HG02970 (cell line): Measurements from ENCODE around the gene OAS3.
"Not testable (repeated sequence)": the region's sequence is repeated elsewhere in the genome, so short reads cannot be mapped to it uniquely, and the experiment has no call there.

Source experiments
- ATAC-seq: cut with Tn5 transposase; IDR thresholded peaks from one replicate; pipeline ENCODE4 v1.9.1; 2021; ENCODE audit warnings: mild to moderate bottlenecking, moderate library complexity, moderate number of reproducible peaks; ENCODE audit not compliant: unreplicated experiment, low FRiP score

The OAS3 gene

DNA sequence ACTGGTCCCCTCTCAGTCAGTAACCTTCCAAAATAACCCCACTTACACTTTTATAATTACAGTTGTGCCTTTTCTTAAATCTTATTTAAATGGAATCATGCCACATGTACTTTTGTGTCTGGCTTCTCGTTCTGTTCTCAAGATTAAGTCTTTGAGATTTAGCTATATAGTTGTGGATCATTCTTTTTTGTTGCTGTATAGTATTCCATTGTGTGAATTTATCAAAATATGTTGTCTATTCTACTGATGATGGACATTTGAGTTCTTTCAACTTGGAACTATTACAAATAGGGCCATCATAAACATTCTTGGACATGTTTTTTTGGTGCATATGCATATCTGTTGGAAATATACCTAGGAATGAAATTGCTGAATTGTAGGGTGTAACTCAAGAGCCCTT, 9.0 kb downstream of the OAS3 start:
- no peak for ATAC-seq

DNA sequence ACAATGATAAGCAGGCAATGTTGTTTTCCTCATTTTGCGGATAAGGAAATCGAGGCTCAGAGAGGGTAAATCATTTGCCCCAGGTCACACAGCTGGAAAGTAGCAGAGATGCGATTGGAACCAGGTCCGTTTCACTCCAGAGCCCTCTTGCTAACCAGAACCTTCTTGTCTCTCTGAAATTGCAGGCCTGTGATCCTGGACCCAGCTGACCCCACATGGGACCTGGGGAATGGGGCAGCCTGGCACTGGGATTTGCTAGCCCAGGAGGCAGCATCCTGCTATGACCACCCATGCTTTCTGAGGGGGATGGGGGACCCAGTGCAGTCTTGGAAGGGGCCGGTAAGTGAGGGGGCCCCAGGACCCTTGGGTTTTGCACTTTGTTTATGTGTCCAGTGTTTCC, 9.5 kb downstream of the OAS3 start:
- ATAC-seq, result no peak

DNA sequence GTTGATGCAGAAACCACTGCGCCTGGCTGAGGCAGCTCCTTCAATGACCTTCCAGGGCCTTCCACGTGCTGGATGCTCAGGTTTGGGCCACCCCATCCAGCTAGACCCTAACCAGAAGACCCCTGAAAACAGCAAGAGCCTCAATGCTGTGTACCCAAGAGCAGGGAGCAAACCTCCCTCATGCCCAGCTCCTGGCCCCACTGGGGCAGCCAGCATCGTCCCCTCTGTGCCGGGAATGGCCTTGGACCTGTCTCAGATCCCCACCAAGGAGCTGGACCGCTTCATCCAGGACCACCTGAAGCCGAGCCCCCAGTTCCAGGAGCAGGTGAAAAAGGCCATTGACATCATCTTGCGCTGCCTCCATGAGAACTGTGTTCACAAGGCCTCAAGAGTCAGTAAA, 10.5 kb downstream of the OAS3 start:
- no peak for ATAC-seq

DNA sequence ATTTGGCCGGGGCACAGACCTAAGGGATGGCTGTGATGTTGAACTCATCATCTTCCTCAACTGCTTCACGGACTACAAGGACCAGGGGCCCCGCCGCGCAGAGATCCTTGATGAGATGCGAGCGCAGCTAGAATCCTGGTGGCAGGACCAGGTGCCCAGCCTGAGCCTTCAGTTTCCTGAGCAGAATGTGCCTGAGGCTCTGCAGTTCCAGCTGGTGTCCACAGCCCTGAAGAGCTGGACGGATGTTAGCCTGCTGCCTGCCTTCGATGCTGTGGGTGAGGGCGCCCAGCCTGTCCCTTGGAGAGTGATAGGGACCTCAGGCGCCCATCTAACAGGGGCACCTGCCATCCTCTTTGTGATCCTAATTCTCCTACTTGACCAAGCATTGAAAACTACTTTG, 12.4 kb downstream of the OAS3 start:
- ATAC-seq, result no peak

DNA sequence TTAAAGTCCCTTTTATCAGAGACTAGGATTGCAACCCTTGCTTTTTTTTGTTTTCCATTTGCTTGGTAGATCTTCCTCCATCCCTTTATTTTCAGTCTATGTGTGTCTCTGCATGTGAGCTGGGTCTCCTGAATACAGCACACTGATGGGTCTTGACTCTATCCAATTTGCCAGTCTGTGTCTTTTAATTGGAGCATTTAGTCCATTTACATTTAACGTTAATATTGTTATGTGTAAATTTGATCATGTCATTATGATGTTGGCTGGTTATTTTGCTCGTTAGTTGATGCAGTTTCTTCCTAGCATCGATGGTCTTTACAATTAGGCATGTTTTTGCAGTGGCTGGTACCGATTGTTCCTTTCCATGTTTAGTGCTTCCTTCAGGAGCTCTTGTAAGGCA, 18.9 kb downstream of the OAS3 start:
- not testable (repeated sequence) for ATAC-seq

DNA sequence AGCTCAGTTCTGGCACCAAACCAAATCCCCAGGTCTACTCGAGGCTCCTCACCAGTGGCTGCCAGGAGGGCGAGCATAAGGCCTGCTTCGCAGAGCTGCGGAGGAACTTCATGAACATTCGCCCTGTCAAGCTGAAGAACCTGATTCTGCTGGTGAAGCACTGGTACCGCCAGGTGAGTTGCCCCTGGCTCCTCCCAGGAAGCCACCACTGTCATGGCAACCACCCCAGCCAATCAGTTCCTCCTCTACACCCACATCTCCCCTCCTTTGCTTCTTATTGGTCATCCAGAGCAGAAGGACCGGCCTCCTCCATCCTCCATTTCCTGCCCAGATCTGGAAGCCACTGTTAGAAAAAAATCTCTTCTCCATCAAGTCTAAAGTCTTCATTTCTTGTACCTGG, 22.8 kb downstream of the OAS3 start:
- no peak for ATAC-seq

DNA sequence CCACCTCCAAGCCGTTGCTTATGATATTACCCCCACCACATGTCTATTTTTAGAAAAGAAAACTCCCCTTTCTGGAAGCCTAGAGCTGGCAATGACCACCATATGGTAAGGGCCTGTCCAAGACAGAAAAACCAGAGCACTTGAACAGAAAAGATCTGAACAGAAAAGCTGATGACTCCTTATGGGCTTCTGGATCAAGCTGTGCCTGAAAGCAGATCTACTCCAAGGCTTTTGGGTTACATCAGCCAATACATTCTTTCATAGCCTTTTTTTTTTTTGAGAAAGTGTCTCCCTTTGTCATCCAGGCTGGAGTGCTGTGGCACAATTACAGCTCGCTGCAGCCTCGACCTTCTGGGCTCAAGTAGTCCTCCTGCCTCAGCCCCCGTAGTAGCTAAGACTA, 23.3 kb downstream of the OAS3 start:
- ATAC-seq, result no peak

DNA sequence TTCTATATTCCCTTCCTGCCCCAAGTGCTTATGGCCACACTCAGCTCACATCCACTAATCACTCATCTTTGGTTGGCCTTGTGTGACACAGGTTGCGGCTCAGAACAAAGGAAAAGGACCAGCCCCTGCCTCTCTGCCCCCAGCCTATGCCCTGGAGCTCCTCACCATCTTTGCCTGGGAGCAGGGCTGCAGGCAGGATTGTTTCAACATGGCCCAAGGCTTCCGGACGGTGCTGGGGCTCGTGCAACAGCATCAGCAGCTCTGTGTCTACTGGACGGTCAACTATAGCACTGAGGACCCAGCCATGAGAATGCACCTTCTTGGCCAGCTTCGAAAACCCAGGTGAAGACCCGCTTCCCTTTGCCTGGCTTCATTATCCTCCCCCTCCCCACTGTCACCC, 24.3 kb downstream of the OAS3 start:
- no peak for ATAC-seq

DNA sequence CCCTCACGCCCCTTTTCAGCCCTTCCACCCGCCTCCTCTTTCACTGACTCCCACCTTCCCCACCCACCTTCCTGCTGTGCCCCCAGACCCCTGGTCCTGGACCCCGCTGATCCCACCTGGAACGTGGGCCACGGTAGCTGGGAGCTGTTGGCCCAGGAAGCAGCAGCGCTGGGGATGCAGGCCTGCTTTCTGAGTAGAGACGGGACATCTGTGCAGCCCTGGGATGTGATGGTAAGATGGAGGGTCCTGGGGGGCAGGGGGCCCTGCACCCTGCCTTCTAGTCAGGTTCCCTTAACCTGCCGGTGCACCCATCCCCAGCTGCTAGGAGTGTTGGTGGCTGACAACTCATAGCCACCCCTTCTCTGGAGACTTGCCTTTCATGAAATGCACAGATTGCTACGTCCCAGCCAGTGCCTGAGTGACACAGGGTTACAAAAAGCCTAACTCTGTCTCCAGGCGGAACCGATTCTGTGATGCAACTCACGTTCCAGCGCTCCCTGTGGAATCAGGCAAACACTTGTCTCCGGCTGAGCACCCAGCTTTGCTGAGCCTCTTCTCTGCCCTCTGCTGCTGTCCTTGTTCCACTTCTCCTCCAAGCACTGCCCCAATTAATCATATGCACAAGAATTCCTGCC, 25.1 kb downstream of the OAS3 start:
- no peak for ATAC-seq

DNA sequence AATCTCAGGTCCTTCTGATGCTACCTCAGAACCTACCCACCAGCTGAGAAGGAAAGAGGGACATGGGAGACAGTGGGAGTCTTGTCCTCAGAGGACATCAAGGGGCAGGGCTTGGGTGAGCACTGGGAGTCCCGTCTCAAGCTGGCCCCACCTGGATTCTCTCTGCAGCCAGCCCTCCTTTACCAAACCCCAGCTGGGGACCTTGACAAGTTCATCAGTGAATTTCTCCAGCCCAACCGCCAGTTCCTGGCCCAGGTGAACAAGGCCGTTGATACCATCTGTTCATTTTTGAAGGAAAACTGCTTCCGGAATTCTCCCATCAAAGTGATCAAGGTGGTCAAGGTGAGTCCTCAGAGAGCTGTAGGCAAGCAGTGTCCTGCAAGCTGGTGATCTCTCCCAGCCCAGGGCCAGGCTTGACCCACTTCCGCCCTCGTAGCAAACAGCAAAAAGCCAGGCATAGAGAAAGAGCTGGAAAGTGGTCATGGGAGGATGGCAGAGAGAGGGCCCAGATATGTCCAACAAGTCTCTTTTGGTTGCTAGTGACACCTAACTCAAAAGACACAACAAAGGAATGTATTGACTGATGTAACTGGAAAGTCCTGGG, 25.9 kb downstream of the OAS3 start:
- no peak for ATAC-seq

DNA sequence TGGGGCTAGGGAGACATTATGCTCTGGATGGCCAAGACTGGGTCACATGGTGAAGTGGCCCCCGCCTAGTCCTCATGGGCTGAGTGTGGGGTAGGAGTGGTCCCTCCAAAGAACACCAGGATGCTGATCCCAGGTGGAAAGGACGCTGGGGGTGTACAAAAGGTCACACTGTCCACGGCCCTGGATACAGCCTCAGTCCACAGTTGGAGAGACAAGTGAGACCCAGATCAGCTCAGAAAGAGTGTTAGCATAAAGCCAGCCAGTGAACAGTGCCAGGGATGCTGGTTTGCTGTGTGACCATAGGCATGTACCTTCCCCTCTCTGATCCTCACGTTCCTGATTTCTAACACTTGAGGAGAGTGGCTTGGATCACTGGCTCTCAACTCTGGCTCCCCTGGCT, 26.6 kb downstream of the OAS3 start:
- no peak for ATAC-seq

DNA sequence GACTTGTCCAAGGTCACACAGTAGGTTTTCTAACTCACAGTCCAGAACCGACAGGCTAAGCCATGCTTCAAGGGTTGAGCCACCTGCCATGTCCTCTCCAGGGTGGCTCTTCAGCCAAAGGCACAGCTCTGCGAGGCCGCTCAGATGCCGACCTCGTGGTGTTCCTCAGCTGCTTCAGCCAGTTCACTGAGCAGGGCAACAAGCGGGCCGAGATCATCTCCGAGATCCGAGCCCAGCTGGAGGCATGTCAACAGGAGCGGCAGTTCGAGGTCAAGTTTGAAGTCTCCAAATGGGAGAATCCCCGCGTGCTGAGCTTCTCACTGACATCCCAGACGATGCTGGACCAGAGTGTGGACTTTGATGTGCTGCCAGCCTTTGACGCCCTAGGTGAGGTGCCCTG, 27.4 kb downstream of the OAS3 start:
- ATAC-seq, result no peak

DNA sequence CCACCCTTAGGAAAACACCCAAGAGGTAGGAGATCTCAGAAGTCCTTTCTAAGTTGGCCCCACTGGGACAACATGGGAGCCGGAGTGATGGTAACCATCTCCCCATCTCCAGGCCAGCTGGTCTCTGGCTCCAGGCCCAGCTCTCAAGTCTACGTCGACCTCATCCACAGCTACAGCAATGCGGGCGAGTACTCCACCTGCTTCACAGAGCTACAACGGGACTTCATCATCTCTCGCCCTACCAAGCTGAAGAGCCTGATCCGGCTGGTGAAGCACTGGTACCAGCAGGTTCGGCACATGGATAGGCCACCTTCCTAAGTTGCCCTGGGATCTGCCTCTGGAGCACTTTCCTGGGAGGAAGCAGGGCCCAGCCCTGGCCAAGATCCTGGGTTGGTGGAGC, 29.0 kb downstream of the OAS3 start:
- no peak for ATAC-seq

DNA sequence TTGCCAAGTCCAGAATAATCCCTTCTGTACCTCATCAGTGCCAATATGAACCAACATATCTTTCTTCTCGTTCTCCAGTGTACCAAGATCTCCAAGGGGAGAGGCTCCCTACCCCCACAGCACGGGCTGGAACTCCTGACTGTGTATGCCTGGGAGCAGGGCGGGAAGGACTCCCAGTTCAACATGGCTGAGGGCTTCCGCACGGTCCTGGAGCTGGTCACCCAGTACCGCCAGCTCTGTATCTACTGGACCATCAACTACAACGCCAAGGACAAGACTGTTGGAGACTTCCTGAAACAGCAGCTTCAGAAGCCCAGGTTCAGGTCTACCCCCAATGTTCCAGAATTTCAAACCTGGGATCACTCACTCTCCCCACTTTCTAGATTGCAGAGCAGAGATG, 29.6 kb downstream of the OAS3 start:
- ATAC-seq, result no peak

DNA sequence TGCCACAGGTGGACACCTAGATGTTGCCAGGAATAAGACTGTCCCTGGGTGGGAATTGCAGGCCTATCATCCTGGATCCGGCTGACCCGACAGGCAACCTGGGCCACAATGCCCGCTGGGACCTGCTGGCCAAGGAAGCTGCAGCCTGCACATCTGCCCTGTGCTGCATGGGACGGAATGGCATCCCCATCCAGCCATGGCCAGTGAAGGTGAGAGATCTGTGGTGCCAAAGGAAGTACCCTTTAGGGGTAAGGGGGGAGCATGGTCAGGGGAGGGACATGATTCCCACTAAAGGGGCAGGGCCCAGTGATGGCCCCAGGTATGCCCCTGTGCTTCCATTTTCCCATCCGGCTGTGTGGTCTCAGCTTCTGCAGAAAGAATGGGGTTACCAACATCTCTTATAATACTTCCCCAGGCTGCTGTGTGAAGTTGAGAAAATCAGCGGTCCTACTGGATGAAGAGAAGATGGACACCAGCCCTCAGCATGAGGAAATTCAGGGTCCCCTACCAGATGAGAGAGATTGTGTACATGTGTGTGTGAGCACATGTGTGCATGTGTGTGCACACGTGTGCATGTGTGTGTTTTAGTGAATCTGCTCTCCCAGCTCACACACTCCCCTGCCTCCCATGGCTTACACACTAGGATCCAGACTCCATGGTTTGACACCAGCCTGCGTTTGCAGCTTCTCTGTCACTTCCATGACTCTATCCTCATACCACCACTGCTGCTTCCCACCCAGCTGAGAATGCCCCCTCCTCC, 31.5 kb downstream of the OAS3 start:
- ATAC-seq, result no peak

DNA sequence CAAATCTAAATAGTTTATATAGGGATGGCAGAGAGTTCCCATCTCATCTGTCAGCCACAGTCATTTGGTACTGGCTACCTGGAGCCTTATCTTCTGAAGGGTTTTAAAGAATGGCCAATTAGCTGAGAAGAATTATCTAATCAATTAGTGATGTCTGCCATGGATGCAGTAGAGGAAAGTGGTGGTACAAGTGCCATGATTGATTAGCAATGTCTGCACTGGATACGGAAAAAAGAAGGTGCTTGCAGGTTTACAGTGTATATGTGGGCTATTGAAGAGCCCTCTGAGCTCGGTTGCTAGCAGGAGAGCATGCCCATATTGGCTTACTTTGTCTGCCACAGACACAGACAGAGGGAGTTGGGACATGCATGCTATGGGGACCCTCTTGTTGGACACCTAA, 32.1 kb downstream of the OAS3 start:
- ATAC-seq, result no peak

DNA sequence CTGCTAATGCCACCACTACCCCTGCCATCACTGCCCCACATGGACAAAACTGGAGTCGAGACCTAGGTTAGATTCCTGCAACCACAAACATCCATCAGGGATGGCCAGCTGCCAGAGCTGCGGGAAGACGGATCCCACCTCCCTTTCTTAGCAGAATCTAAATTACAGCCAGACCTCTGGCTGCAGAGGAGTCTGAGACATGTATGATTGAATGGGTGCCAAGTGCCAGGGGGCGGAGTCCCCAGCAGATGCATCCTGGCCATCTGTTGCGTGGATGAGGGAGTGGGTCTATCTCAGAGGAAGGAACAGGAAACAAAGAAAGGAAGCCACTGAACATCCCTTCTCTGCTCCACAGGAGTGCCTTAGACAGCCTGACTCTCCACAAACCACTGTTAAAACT, 33.0 kb downstream of the OAS3 start:
- ATAC-seq, result no peak

DNA sequence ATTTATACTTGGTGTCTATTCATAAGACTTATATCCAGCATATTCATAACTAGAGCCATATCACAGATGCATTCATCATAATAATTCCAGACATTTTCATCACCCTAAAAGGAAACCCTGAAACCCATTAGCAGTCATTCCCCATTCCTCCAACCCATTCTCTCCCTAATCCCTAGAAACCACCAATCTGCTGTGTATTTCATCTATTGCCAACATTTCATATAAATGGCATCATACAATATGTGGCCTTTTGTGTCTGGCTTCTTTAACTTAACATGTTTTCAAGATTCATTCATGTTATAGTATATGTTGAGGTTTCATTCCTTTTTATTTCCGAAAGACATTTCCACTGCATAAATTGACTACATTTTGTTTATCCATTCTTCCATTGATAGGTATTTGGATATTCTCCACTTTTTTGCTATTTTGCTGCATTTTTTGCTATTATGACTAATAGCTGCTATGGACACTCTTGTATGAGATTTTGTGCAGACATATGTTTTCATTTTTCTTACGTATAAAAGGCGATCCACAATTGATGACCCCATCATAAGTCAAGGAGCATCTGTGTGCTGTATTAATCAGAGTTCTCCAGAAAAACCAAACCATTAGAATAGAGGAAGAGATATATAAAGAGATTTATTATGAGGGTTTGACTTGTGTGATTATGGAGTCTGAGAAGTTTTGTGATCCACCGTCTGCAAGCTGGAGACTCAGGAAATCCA, 34.9 kb downstream of the OAS3 start:
- no peak for ATAC-seq

DNA sequence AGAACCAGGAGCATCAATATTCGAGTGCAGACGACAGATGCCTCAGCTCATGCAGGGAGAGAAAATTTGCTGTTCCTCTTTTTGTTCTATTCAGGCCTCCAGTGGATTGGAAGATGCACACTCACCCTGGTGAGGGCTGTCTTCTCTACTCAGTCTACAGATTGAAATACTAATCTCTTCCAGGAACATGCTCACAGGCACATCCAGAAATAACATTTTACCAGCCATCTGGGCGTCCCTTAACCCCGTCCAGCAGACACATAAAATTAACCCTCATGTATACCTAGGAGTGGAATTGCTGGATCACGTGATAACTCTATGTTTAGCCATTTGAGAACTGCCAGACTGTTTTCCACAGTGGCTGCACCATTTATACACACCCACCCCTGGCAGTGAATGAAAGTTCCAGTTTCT, 35.6 kb downstream of the OAS3 start:
- no peak for ATAC-seq

DNA sequence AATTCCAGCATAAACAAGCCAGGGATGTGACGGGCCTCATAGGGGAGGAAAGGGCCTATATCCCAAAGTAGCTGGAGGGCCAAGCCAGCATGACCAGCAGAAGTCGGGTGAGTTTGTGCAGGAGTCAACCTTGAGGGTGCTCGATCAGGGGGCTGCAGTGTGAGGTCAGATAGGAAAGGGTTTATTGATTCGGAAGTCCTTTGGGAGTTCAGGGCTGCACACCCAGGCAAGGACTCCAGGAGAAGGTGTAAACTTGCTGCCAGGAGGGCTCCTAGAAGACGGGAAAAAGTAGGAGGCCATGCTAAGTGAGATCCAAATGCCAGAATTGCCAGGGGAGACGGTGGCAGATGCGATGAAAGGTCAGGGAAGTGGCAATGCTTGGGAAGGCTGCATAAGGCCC, 36.6 kb downstream of the OAS3 start:
- ATAC-seq, result no peak

DNA sequence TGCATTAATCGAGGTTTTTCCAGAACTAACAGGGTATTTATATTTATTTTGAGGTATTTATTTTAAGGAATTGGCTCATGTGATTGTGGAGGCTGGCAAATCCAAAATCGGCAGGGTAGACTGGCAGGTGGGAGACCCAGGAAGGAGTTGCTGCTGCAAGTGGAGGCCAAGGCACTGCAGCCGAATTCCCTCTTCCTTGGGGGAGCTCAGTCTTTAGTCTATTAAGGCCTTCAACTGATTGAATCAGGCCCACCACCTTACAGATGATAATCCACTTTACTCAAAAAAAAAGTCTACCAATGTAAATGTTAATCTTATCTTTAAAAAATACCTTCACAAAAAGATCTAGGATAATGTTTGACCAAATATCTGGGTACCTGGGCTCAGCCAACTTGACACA, 38.9 kb downstream of the OAS3 start:
- ATAC-seq, result no peak
